HEK293 (cell line): Measurements from ENCODE around the gene MED13L.

Experiments
- MYNN ChIP-seq: fragments of 450-650 bp; formaldehyde crosslinking; IDR thresholded peaks from 2 replicates; pipeline ENCODE4 v1.5.1; 2016; ENCODE audit warnings: missing biosample characterization, missing genetic modification characterization, borderline replicate concordance
- ZNF10 ChIP-seq: fragments of 450-650 bp; formaldehyde crosslinking; IDR thresholded peaks from 2 replicates; pipeline ENCODE4 v1.5.1; 2017; ENCODE audit warnings: missing biosample characterization, missing genetic modification characterization
- ZNF146 ChIP-seq: fragments of 450-650 bp; formaldehyde crosslinking; IDR thresholded peaks from 2 replicates; pipeline ENCODE4 v1.5.1; 2016; ENCODE audit warnings: missing biosample characterization, missing genetic modification characterization
- ZNF174 ChIP-seq: fragments of 450-650 bp; formaldehyde crosslinking; IDR thresholded peaks from 2 replicates; pipeline ENCODE4 v1.5.0; 2017; ENCODE audit warnings: missing biosample characterization, mild to moderate bottlenecking, missing genetic modification characterization
- ZNF274 ChIP-seq, 2 experiments: fragments of 200-500 bp in 1 of 2; fragments of 450-650 bp in 1 of 2; sonication (Bioruptor generic) in 1 of 2; formaldehyde crosslinking in 1 of 2; IDR thresholded peaks; 2 replicates each; pipeline versions ENCODE4 v1.5.1 to v1.6.1; 2014 to 2016; ENCODE audit warnings: borderline replicate concordance in 1 of 2, inconsistent platforms in 1 of 2, low read length in 1 of 2, missing biosample characterization in 1 of 2, missing genetic modification characterization in 1 of 2
- ZNF311 ChIP-seq: fragments of 450-650 bp; formaldehyde crosslinking; IDR thresholded peaks from 2 replicates; pipeline ENCODE4 v1.5.1; 2017; ENCODE audit warnings: missing biosample characterization, missing genetic modification characterization, borderline replicate concordance
- ZNF621 ChIP-seq: fragments of 450-650 bp; formaldehyde crosslinking; IDR thresholded peaks from 2 replicates; pipeline ENCODE4 v1.5.1; 2017; ENCODE audit warnings: missing biosample characterization, missing genetic modification characterization
- ZNF664 ChIP-seq: fragments of 450-650 bp; formaldehyde crosslinking; IDR thresholded peaks from 2 replicates; pipeline ENCODE4 v1.5.1; 2016; ENCODE audit warnings: missing biosample characterization, missing genetic modification characterization
- ZNF792 ChIP-seq: fragments of 450-650 bp; formaldehyde crosslinking; IDR thresholded peaks from 2 replicates; pipeline ENCODE4 v1.5.1; 2016; ENCODE audit warnings: missing biosample characterization, missing genetic modification characterization
- ZNF830 ChIP-seq: fragments of 450-650 bp; IDR thresholded peaks from 2 replicates; pipeline ENCODE4 v1.5.0; 2018; ENCODE audit warnings: missing biosample characterization, missing genetic modification characterization, low read depth, mild to moderate bottlenecking, moderate library complexity
- ZNF843 ChIP-seq: fragments of 450-650 bp; formaldehyde crosslinking; IDR thresholded peaks from 2 replicates; pipeline ENCODE4 v1.5.1; 2016; ENCODE audit warnings: missing biosample characterization, missing genetic modification characterization
- TF ChIP-seq, protein P1 (sequence below): fragments of 450-650 bp; formaldehyde crosslinking; IDR thresholded peaks from 2 replicates; pipeline ENCODE4 v1.5.1; 2016; ENCODE audit warnings: missing biosample characterization, missing genetic modification characterization
- TF ChIP-seq, protein P2 (sequence below): fragments of 450-650 bp; formaldehyde crosslinking; IDR thresholded peaks from 2 replicates; pipeline ENCODE4 v1.5.1; 2016; ENCODE audit warnings: missing biosample characterization, missing genetic modification characterization

GRCh38 chr12:116015525-116015924, 262.0 kb downstream of the MED13L start:
- TF ChIP-seq ZNF792 (no peak), ZNF10 (tag by site-specific recombination) (no peak), ZNF146 (tag by site-specific recombination) (no peak), ZNF843 (no peak), ZNF830 (tag by site-specific recombination) (no peak), ZNF621 (tag by site-specific recombination) (no peak), ZNF311 (tag by site-specific recombination) (no peak), ZNF664 (no peak), MYNN (no peak), ZNF174 (no peak), ZNF274 (IDR thresholded peaks at IDR 0.05; ENCODE audit: low read length) (no peak), ZNF274 (tag by site-specific recombination; IDR thresholded peaks at IDR 0.05; ENCODE audit: borderline replicate concordance) (no peak)
- TF ChIP-seq, protein P1, sequence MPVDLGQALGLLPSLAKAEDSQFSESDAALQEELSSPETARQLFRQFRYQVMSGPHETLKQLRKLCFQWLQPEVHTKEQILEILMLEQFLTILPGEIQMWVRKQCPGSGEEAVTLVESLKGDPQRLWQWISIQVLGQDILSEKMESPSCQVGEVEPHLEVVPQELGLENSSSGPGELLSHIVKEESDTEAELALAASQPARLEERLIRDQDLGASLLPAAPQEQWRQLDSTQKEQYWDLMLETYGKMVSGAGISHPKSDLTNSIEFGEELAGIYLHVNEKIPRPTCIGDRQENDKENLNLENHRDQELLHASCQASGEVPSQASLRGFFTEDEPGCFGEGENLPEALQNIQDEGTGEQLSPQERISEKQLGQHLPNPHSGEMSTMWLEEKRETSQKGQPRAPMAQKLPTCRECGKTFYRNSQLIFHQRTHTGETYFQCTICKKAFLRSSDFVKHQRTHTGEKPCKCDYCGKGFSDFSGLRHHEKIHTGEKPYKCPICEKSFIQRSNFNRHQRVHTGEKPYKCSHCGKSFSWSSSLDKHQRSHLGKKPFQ (tag by site-specific recombination): no peak
- TF ChIP-seq, protein P2, sequence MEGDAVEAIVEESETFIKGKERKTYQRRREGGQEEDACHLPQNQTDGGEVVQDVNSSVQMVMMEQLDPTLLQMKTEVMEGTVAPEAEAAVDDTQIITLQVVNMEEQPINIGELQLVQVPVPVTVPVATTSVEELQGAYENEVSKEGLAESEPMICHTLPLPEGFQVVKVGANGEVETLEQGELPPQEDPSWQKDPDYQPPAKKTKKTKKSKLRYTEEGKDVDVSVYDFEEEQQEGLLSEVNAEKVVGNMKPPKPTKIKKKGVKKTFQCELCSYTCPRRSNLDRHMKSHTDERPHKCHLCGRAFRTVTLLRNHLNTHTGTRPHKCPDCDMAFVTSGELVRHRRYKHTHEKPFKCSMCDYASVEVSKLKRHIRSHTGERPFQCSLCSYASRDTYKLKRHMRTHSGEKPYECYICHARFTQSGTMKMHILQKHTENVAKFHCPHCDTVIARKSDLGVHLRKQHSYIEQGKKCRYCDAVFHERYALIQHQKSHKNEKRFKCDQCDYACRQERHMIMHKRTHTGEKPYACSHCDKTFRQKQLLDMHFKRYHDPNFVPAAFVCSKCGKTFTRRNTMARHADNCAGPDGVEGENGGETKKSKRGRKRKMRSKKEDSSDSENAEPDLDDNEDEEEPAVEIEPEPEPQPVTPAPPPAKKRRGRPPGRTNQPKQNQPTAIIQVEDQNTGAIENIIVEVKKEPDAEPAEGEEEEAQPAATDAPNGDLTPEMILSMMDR: peak; percentile 34; the same call in 1 of the 2 replicates
